SW 1271 (cell line): Measurements from ENCODE around the gene DENND1A.
"Not testable (repeated sequence)": the region's sequence is repeated elsewhere in the genome, so short reads cannot be mapped to it uniquely, and the experiment has no call there.

Experiments
- DNase-seq, 2 experiments: peaks; one replicate each; lab custom pipeline; 2025; lab: John Stamatoyannopoulos, UW

The DENND1A gene

DNA sequence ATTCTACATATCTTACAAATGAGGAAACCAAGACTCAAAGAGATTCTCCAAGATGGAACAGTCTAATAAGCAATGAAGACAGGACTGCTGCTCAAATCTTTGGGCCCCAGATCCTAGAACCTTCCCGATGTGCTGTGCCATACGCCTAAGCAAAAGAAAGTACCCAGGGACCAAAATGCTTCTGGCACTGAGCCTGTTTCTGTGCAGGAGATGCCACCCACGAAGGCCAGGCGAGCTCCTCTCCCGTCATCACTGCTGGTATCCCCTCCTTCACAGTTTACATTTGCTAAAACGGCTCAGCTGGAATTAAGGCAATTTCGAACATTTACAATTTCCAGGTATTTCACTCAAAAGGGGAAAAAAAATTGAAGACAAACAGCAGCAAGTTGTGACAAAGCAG is 277.5 kb downstream of the DENND1A start:
- no peak for DNase-seq

DNA sequence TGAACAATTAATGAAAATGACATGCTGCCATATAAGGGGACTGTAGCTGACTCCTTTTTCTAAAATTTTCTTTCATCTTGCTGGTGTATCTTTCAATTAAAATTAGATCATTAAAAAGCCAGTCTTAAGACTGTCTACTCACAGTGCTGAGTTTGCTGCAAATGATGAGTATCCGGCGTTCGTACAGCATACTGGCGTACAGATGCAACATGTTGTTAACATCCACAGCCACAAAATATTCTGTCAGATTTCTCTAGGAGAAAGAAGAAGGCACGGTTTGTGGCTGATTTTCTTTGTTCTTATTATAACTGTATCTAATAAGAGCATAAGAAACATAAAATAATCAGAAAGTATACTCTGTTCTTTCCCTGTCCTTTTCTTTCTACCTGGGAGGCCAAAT is 278.1 kb downstream of the DENND1A start:
- no peak for DNase-seq

DNA sequence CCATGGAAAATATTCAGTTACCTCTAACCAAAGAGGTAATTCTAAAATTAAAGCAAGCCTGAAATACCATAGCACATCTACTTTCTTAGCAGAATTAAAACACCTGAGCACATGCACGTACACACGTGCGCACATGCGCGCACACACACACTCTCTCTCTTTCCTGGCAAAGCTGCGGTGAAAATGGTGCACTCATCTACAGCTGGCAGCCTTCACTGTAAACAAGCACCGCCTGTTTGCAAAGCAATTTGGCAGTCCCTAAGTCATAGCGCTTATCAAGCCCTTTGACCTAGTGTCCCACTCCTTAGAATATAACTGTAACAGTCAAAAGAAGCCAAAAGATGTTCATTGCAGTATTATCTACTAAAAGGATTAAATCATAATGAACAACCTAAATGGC is 278.7 kb downstream of the DENND1A start:
- no peak for DNase-seq

DNA sequence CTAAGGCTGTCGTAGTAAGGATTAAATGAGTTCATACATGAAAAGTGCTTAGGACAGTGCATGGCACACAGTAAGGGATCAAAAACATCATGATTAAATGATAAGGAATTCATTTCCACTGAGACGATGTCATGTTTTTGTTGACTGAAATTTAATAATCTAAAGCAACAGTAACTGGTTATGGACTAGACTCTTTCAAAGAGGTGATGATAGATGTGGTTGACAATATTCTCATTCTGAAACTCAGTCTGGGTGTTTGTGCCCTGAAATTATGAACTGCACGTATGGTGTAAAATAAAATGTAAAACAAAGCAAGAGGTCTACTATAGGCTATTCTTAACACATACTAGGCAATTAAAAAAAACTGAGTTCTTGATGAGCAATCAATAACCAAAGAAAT is 280.0 kb downstream of the DENND1A start:
- DNase-seq = no peak

DNA sequence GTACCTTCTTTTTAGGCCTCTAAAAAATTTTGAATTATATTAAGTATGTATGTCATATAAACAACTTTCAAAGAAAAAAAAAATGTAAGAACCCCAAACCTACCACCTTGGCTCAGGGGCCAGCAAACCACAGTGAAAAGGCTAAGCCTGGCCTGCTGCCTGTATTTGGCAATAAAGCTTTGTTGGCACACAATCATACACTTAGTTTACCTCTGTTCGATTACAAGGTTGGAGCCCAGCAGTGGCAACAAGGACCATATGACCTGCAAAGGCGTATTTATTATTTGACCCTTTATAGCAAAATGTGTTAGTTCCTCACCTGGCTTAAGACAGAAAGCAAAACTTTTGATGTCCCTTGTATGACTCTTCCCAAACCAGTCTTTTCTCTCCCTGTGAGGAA is 282.8 kb downstream of the DENND1A start:
- DNase-seq = no peak

DNA sequence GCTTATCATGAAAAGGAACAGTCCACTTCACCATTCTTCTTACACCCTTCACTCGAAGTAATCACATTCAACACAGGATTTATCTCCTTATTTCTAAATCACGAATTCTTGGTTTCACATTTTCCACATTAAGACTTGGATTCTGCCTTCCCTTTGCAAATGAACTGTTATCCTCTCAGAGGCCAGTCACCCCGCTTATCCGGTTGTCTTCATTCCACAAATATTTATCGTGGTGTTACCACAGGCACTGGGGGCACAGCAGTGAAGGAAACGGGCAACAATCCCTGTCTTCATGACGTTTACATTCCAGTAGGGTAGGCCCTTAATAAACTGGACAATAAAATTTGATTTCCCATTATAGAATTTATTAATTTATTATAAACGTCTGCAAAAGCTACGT is 284.2 kb downstream of the DENND1A start:
- no peak for DNase-seq

DNA sequence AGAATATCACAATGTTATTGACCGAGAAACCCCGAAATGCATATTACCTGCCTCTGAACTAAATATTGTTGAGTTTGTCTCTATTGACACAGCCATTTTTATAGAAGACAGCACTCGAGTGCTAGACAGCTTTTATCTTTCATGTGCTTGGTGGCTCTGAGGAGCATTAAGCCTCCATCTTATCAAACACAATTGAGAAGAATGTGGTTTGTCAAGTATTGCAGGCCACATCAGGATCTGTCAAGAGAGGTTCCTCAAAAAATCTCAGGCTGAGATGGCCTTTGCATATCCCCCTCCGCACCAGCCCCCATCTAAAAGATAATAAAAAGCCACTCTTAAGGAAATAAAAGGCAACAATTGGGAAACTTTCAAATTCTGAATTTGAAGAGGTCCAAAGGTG is 284.8 kb downstream of the DENND1A start:
- DNase-seq = no peak

DNA sequence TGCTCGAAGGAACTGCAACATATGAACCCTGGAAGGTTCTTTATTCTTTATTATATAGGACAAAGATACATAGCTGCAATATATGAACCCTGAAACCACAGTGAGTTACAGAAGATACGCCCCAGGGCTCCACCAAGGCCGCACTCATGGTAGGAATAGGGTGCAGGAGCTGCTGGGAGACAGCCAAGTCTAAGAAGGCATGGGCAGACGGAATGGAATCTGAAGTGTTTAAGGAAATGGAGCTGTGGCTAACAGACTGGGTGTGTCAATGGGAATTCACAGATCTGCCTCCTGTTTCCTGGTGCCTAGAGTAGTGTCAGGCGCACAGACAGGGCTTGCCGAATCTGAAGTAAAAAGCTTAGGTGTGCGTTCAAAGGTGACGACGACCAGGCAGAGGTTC is 286.4 kb downstream of the DENND1A start:
- DNase-seq = no peak

DNA sequence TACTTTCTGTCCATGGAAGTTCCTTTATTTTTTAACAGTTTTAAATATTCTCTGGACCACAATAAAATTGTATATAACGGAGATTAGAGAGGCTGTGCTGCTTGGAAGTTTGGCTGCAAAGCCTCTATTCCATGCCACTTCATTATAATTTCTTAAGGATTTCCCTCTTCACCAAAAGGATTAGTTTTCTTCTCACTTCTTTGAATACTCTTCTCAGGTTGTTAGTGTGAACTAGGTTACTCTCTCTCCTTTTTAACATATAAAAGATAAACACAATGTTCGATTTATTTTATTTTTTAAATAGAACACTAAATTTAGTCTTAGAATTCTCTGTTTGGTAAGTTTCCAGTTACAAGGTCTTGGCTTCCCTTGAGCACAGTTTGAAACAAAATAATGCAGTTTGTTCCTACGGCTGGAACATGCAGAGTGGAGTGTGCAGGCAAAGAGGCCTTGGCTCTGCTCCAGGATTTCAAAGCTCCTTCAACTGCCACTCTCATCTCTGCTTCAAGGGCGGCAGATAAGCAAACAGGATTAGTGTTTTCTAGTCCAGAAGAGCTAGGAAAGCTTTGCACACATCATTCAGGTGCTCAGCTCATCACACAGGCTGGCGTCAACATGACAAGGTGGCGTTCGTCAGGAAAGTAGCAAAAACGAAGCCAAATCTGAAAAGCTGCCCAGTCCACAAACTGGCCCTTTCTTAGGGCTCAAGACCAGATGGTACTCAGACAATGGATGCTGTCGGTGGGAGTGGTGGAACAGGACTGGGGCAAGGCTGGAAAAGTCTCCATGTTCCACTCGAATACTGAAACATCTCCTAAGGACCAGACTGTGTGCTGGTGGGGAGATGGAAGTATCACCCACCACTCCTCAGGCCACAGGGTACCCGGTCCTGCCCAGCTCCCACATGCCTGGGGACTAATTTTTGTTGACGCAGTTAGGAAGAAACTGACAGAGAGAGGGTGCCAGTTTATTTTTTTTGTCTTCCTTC is 287.3 kb downstream of the DENND1A start:
- DNase-seq = no peak

- DNase-seq = no peak
Measured at GRCh38 chr9:123640792-123641222, 289.1 kb downstream of the DENND1A start.

GRCh38 chr9:123639743-123640142 is 290.2 kb downstream of the DENND1A start:
- no peak for DNase-seq

GRCh38 chr9:123637945-123638634 is 291.8 kb downstream of the DENND1A start:
- no peak for DNase-seq

GRCh38 chr9:123637606-123637944 is 292.4 kb downstream of the DENND1A start:
- DNase-seq = no peak

GRCh38 chr9:123636805-123637204 is 293.1 kb downstream of the DENND1A start:
- not testable (repeated sequence) for DNase-seq

GRCh38 chr9:123631862-123632261 is 298.1 kb downstream of the DENND1A start:
- no peak for DNase-seq

GRCh38 chr9:123630233-123630632 is 299.7 kb downstream of the DENND1A start:
- no peak for DNase-seq

DNA sequence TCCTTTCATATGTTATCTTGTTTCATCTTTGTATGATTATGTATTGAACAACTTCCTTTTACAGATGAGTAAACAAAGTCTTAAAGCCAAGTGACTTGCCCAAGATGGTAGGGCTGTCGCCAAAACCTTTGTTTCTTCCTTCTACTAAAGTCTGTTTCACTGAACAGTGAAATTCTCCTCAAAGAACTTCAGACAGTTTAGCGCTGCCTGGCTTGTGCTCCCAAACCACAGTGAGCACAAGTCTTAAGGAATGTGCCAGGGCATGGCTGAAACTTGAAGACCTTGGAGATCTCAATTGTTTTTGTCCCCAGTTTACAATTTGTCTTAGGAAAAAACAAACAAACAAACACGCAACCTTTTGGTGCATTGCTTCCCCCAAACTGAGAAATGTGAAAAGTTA is 300.4 kb downstream of the DENND1A start:
- DNase-seq = no peak

- DNase-seq = no peak
Measured at GRCh38 chr9:123622711-123623241, 307.1 kb downstream of the DENND1A start.

- DNase-seq = no peak
Measured at GRCh38 chr9:123620239-123620638, 309.7 kb downstream of the DENND1A start.

- DNase-seq = no peak
Measured at GRCh38 chr9:123617952-123618678, 311.8 kb downstream of the DENND1A start.

DNA sequence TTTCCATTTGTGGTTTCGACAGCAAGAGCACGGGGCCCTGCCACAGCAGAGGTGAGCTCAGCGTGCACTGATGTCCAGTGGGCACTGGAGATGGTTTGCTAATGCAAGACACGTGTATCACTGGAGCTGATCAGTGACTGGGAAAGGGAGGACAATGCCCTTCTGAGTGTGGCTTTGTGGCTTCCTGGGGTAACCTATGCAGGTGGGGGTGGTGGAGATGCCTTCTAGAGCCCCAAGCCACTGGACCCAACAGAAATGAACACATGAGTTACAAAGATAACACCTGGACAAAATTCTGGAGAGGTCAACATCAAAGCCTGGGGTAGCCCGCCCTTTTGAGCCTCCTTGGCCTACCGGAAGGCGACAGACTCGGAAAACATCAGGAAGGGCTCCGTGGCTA is 312.6 kb downstream of the DENND1A start:
- DNase-seq = no peak

- no peak for DNase-seq
Measured at GRCh38 chr9:123616707-123617106, 313.2 kb downstream of the DENND1A start.
